Caco-2 (cell line): ENCODE results near the gene SNX12. TPM values are rescaled to one million over a fixed set of nuclear protein-coding genes. Genes with fewer than 3 reads are reported as not detected.

ENCODE experiments used
- BruUV-seq: library from RNA; stranded (reverse); fragments of 400-500 nt; replicated peaks from 2 replicates; lab custom pipeline; 2021; lab: Mats Ljungman, UMichigan
- CTCF ChIA-PET: fragments of 300-600 bp; sonication (Branson Sonifier 250); formaldehyde crosslinking; loops from one replicate; lab custom pipeline; 2022; ENCODE audit warnings: antibody characterized with exemption; lab: Charles Lee
- POLR2A ChIA-PET: fragments of 300-600 bp; sonication (Branson Sonifier 250); formaldehyde crosslinking; loops from one replicate; lab custom pipeline; 2022; ENCODE audit warnings: antibody characterized with exemption; lab: Charles Lee
- DNase-seq, 2 experiments: peaks; one replicate each; pipeline versions ENCODE4 v3.0.0 to v3.0.0-alpha.2; 2020 to 2022
- H3K27me3 ChIP-seq: replicated peaks from 2 replicates; pipeline ENCODE4 v1.6.0; 2011; ENCODE audit warnings: low read length; ENCODE audit not compliant: control insufficient read depth, insufficient read depth
- H3K36me3 ChIP-seq: 2 replicates; pipeline ENCODE4 v1.5.1; 2011; ENCODE audit warnings: low read length; ENCODE audit not compliant: control insufficient read depth, insufficient read depth
- H3K4me1 ChIP-seq: fragments of 250-450 bp; sonication (Bioruptor Pico); 2 replicates; pipeline ENCODE4 v1.5.1; 2020; ENCODE audit warnings: mild to moderate bottlenecking
- H3K4me3 ChIP-seq: 2 replicates; pipeline ENCODE4 v1.5.1; 2011; ENCODE audit warnings: low read depth, mild to moderate bottlenecking, control low read depth, low read length
- H3K9me3 ChIP-seq: fragments of 250-450 bp; sonication (Bioruptor Pico); 2 replicates; pipeline ENCODE4 v1.5.1; 2020; ENCODE audit warnings: mild to moderate bottlenecking, moderate library complexity
- H3K27ac Mint-ChIP-seq: one replicate; pipeline ENCODE4 v1.8.0; 2022; ENCODE audit warnings: mixed read lengths; ENCODE audit not compliant: unreplicated experiment
- H3K27me3 Mint-ChIP-seq: one replicate; pipeline ENCODE4 v1.8.0; 2022; ENCODE audit warnings: mixed read lengths; ENCODE audit not compliant: insufficient read depth, unreplicated experiment
- H3K36me3 Mint-ChIP-seq: one replicate; pipeline ENCODE4 v1.8.0; 2022; ENCODE audit warnings: mild to moderate bottlenecking, mixed read lengths; ENCODE audit not compliant: insufficient read depth, unreplicated experiment
- H3K4me1 Mint-ChIP-seq: one replicate; pipeline ENCODE4 v1.8.0; 2022; ENCODE audit warnings: low read depth, mixed read lengths; ENCODE audit not compliant: unreplicated experiment
- H3K4me3 Mint-ChIP-seq: one replicate; pipeline ENCODE4 v1.8.0; 2022; ENCODE audit warnings: mild to moderate bottlenecking, moderate library complexity, mixed read lengths; ENCODE audit not compliant: unreplicated experiment
- H3K9me3 Mint-ChIP-seq: one replicate; pipeline ENCODE4 v1.8.0; 2022; ENCODE audit warnings: mixed read lengths; ENCODE audit not compliant: unreplicated experiment
- CTCF ChIP-seq, 2 experiments: fragments of 200-600 bp in 1 of 2; IDR thresholded peaks; 1 replicate in 1 of 2; 2 replicates in 1 of 2; pipeline versions ENCODE4 v1.5.1 to v1.8.0; 2011 to 2022; ENCODE audit warnings: antibody characterized with exemption in 1 of 2, control low read depth in 1 of 2, inconsistent platforms in 1 of 2, low read depth in 1 of 2, low read length in 1 of 2, mild to moderate bottlenecking in 1 of 2, moderate library complexity in 1 of 2; ENCODE audit not compliant: insufficient read depth in 1 of 2, severe bottlenecking in 1 of 2, unreplicated experiment in 1 of 2
- intact Hi-C: fragments of 100-400 bp; cut with micrococcal nuclease; formaldehyde crosslinking; loops from one replicate; pipeline ENCODE4 v1.10.0; 2022; ENCODE audit not compliant: unreplicated experiment
- total RNA-seq: library from RNA; stranded (reverse); gene quantifications from 2 replicates; pipeline ENCODE4 v1.2.3, GENCODE V29; 2022

SNX12 gene
- total RNA-seq, 1 experiment from 2014 or later = 88.0 TPM

GRCh38 chrX:71098302-71098701 lies 30.2 kb upstream of the SNX12 start:
- Mint-ChIP-seq H3K36me3 (no peaks in the 10 kb centered on the region), H3K4me1 (no peaks in the 10 kb centered on the region), H3K9me3 (no peaks in the 10 kb centered on the region), H3K27me3 (no peaks in the 10 kb centered on the region), H3K27ac (no peak overlapping the region), H3K4me3 (no peak overlapping the region)
- BruUV-seq = no TSS peak
- no peak overlapping the region for H3K4me3 ChIP-seq
- CTCF ChIA-PET = no interaction called here
- peak; percentile 44 to 47 for TF ChIP-seq CTCF (IDR thresholded peaks at IDR 0.05; ENCODE audit: insufficient read depth in 1 of 2, low read depth in 1 of 2, low read length in 1 of 2, severe bottlenecking in 1 of 2, unreplicated experiment in 1 of 2)
- DNase-seq = peak; percentile 54 to 58
- H3K27me3 ChIP-seq = no peaks in the 10 kb centered on the region
- no peaks in the 10 kb centered on the region for H3K4me1 ChIP-seq
- POLR2A ChIA-PET = no interaction called here
- no peaks in the 10 kb centered on the region for H3K9me3 ChIP-seq
- intact Hi-C loops = loop anchor here (1.0 to 10.0 kb wide), 2 partner anchors 31 to 104 kb away; no protein-coding TSS in a partner anchor
- H3K36me3 ChIP-seq = no peaks in the 10 kb centered on the region

- no TSS peak for BruUV-seq
- POLR2A ChIA-PET = no interaction called here
- no peaks in the 10 kb centered on the region for H3K9me3 Mint-ChIP-seq
Measured at GRCh38 chrX:71096760-71097032, 28.6 kb upstream of the SNX12 start.

GRCh38 chrX:71095981-71096759 lies 28.0 kb upstream of the SNX12 start:
- no peaks in the 10 kb centered on the region for H3K36me3 ChIP-seq
- no peaks in the 10 kb centered on the region for H3K4me1 ChIP-seq
- intact Hi-C loops = loop anchor here (1.0 to 10.0 kb wide), 2 partner anchors 83 to 101 kb away; no protein-coding TSS in a partner anchor
- Mint-ChIP-seq H3K27ac (peak overlapping the region; percentile 57), H3K4me1 (no peaks in the 10 kb centered on the region), H3K27me3 (no peaks in the 10 kb centered on the region), H3K36me3 (no peaks in the 10 kb centered on the region), H3K9me3 (no peaks in the 10 kb centered on the region), H3K4me3 (peak overlapping the region; percentile 91)
- H3K4me3 ChIP-seq = peak overlapping the region; percentile 66
- TF ChIP-seq CTCF (IDR thresholded peaks at IDR 0.05; ENCODE audit: insufficient read depth in 1 of 2, low read depth in 1 of 2, low read length in 1 of 2, severe bottlenecking in 1 of 2, unreplicated experiment in 1 of 2) = no peak
- no peaks in the 10 kb centered on the region for H3K27me3 ChIP-seq
- BruUV-seq = TSS peak; percentile 91
- POLR2A ChIA-PET = no interaction called here
- no peak for DNase-seq
- CTCF ChIA-PET = interaction anchor here (0.9 kb wide), 1 partner anchor 28 kb away, joined by 3 read pairs; the partner anchor contains the start of gene SNX12
- H3K9me3 ChIP-seq = no peaks in the 10 kb centered on the region

More at GRCh38 chrX:71096760-71097032, 28.6 kb upstream of the SNX12 start:
- no peaks in the 10 kb centered on the region for H3K4me1 Mint-ChIP-seq
- H3K36me3 Mint-ChIP-seq = no peaks in the 10 kb centered on the region
- H3K27ac Mint-ChIP-seq = no peak overlapping the region
- Histone ChIP-seq H3K9me3 (no peaks in the 10 kb centered on the region), H3K4me1 (no peaks in the 10 kb centered on the region), H3K4me3 (peak overlapping the region; percentile 66), H3K27me3 (no peaks in the 10 kb centered on the region), H3K36me3 (no peaks in the 10 kb centered on the region)
- H3K4me3 Mint-ChIP-seq = peak overlapping the region; percentile 91
- intact Hi-C loops = loop anchor here (1.0 to 10.0 kb wide), 2 partner anchors 83 to 102 kb away; no protein-coding TSS in a partner anchor
- no peak for TF ChIP-seq CTCF (IDR thresholded peaks at IDR 0.05; ENCODE audit: insufficient read depth in 1 of 2, low read depth in 1 of 2, low read length in 1 of 2, severe bottlenecking in 1 of 2, unreplicated experiment in 1 of 2)
- no peaks in the 10 kb centered on the region for H3K27me3 Mint-ChIP-seq
- CTCF ChIA-PET = no interaction called here
- DNase-seq = no peak
